ENCODE results near the gene GBP7.

The GBP7 gene

GRCh38 chr1:89195476-89195875, 19.7 kb upstream of the GBP7 start:
- no peak overlapping the region for H3K27ac ChIP-seq
- DNase-seq (ENCODE audit: low spot score) = no peak
- POLR2A ChIA-PET (ENCODE audit: low non-redundant PET) = no interaction called here
- TF ChIP-seq, protein P1, sequence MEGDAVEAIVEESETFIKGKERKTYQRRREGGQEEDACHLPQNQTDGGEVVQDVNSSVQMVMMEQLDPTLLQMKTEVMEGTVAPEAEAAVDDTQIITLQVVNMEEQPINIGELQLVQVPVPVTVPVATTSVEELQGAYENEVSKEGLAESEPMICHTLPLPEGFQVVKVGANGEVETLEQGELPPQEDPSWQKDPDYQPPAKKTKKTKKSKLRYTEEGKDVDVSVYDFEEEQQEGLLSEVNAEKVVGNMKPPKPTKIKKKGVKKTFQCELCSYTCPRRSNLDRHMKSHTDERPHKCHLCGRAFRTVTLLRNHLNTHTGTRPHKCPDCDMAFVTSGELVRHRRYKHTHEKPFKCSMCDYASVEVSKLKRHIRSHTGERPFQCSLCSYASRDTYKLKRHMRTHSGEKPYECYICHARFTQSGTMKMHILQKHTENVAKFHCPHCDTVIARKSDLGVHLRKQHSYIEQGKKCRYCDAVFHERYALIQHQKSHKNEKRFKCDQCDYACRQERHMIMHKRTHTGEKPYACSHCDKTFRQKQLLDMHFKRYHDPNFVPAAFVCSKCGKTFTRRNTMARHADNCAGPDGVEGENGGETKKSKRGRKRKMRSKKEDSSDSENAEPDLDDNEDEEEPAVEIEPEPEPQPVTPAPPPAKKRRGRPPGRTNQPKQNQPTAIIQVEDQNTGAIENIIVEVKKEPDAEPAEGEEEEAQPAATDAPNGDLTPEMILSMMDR (conservative IDR thresholded peaks at IDR 0.05; ENCODE audit: low read depth) = no peak
- CTCF ChIA-PET = no interaction called here

GRCh38 chr1:89191314-89191713, 15.5 kb upstream of the GBP7 start:
- TF ChIP-seq, protein P1 (conservative IDR thresholded peaks at IDR 0.05; ENCODE audit: low read depth) = no peak
- ChIA-PET CTCF (no interaction called here), POLR2A (ENCODE audit: low non-redundant PET) (no interaction called here)
- no peak overlapping the region for H3K27ac ChIP-seq
- DNase-seq (ENCODE audit: low spot score) = no peak

- DNase-seq (ENCODE audit: low spot score) = no peak
- ChIA-PET POLR2A (ENCODE audit: low non-redundant PET) (no interaction called here), CTCF (no interaction called here)
- TF ChIP-seq, protein P1 (conservative IDR thresholded peaks at IDR 0.05; ENCODE audit: low read depth) = no peak
- H3K27ac ChIP-seq = no peak overlapping the region
These were observed 14.2 kb upstream of the GBP7 start for GRCh38 chr1:89190017-89190416.

GRCh38 chr1:89179343-89179742, 3.5 kb upstream of the GBP7 start:
- DNase-seq (ENCODE audit: low spot score) = no peak
- ChIA-PET POLR2A (ENCODE audit: low non-redundant PET) (no interaction called here), CTCF (no interaction called here)
- TF ChIP-seq, protein P1 (conservative IDR thresholded peaks at IDR 0.05; ENCODE audit: low read depth) = no peak
- H3K27ac ChIP-seq = no peak overlapping the region

DNA sequence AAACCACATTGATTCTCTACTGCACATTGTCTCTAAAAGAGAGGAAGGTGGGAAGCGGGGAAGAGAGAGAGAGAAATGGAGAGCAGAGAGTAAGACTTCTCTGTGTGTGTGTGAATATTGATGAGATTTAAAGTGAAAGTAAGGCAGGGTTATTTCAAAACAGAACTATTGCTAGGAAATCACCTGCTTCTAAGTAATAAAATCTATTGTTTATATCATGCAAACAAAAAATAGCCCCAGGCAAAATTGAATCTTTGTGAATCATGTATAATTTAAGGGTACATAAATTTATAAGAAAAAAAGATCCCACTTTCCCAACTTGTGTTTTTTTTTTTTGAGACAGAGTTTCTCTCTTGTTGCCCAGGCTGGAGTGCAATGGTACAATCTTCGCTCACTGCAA, 1.2 kb upstream of the GBP7 start:
- no peak for DNase-seq (ENCODE audit: low spot score)
- TF ChIP-seq, protein P1 (conservative IDR thresholded peaks at IDR 0.05; ENCODE audit: low read depth) = no peak
- ChIA-PET CTCF (no interaction called here), POLR2A (ENCODE audit: low non-redundant PET) (no interaction called here)
- no peak overlapping the region for H3K27ac ChIP-seq

GRCh38 chr1:89174491-89174890, 1.3 kb downstream of the GBP7 start:
- CTCF ChIA-PET = interaction anchor here (0.7 kb wide), 1 partner anchor 89 kb away, joined by 3 read pairs; no protein-coding TSS in a partner anchor
- H3K27ac ChIP-seq = no peak overlapping the region
- POLR2A ChIA-PET (ENCODE audit: low non-redundant PET) = no interaction called here
- TF ChIP-seq, protein P1 (conservative IDR thresholded peaks at IDR 0.05; ENCODE audit: low read depth) = no peak
- no peak for DNase-seq (ENCODE audit: low spot score)
